A673 (cell line): Measurements from ENCODE around the gene RHOF.

Experiments
- CTCF ChIP-seq: fragments of 300-800, 200-600 bp; sonication (generic); conservative IDR thresholded peaks from 2 replicates; pipeline ENCODE4 v1.5.1; 2017; ENCODE audit warnings: low read depth, mild to moderate bottlenecking, antibody characterized with exemption, low read length, moderate library complexity, mixed read lengths
- EZH2 ChIP-seq: fragments of 200-600 bp; sonication (generic); IDR thresholded peaks from 2 replicates; pipeline ENCODE4 v1.6.1; 2017; ENCODE audit warnings: borderline replicate concordance, low read depth, mild to moderate bottlenecking, mixed read lengths, antibody characterized with exemption, low read length; ENCODE audit not compliant: poor library complexity, severe bottlenecking

- TF ChIP-seq CTCF (no peak), EZH2 (no peak)
These were observed 9.7 kb downstream of the RHOF start for GRCh38 chr12:121783766-121784165.
